Neural crest cell (in vitro differentiated cells): Measurements from ENCODE around the gene MSLN. TPM values are rescaled to one million over a fixed set of nuclear protein-coding genes. Genes with fewer than 3 reads are reported as not detected.
"Not testable (repeated sequence)": the region's sequence is repeated elsewhere in the genome, so short reads cannot be mapped to it uniquely, and the experiment has no call there.

Experiments used
- DNase-seq: peaks from one replicate; pipeline ENCODE4 v3.0.0; 2021; ENCODE audit warnings: low read depth, mixed read lengths, low spot score
- H3K27ac Mint-ChIP-seq: one replicate; pipeline ENCODE4 v1.8.0; 2021; ENCODE audit warnings: mild to moderate bottlenecking, mixed read lengths; ENCODE audit not compliant: unreplicated experiment
- H3K27me3 Mint-ChIP-seq: 2 replicates; pipeline ENCODE4 v1.8.0; 2021; ENCODE audit warnings: low read depth, mild to moderate bottlenecking, mixed read lengths
- H3K36me3 Mint-ChIP-seq: 2 replicates; pipeline ENCODE4 v1.8.0; 2021; ENCODE audit warnings: low read depth, mild to moderate bottlenecking, mixed read lengths
- H3K4me1 Mint-ChIP-seq: 2 replicates; pipeline ENCODE4 v1.8.0; 2021; ENCODE audit warnings: mixed read lengths
- H3K4me3 Mint-ChIP-seq: one replicate; pipeline ENCODE4 v1.8.0; 2021; ENCODE audit warnings: mild to moderate bottlenecking, mixed read lengths
- H3K9me3 Mint-ChIP-seq: 2 replicates; pipeline ENCODE4 v1.8.0; 2021; ENCODE audit warnings: mixed read lengths
- CTCF ChIP-seq: fragments of 200-600 bp; sonication (generic); conservative IDR thresholded peaks from 2 replicates; pipeline ENCODE4 v1.5.0; 2021; ENCODE audit warnings: antibody characterized with exemption, mild to moderate bottlenecking
- long read RNA-seq: library from polyadenylated mRNA; unstranded; transcript quantifications from one replicate; pipeline ENCODE4 v2.0.0, GENCODE V29; 2020
- total RNA-seq: library from RNA; stranded (reverse); gene quantifications from 2 replicates; pipeline ENCODE4 v1.2.1, GENCODE V29; 2021

The MSLN gene
- total RNA-seq: not detected in 2 replicates
- long read RNA-seq: 0 reads

DNA sequence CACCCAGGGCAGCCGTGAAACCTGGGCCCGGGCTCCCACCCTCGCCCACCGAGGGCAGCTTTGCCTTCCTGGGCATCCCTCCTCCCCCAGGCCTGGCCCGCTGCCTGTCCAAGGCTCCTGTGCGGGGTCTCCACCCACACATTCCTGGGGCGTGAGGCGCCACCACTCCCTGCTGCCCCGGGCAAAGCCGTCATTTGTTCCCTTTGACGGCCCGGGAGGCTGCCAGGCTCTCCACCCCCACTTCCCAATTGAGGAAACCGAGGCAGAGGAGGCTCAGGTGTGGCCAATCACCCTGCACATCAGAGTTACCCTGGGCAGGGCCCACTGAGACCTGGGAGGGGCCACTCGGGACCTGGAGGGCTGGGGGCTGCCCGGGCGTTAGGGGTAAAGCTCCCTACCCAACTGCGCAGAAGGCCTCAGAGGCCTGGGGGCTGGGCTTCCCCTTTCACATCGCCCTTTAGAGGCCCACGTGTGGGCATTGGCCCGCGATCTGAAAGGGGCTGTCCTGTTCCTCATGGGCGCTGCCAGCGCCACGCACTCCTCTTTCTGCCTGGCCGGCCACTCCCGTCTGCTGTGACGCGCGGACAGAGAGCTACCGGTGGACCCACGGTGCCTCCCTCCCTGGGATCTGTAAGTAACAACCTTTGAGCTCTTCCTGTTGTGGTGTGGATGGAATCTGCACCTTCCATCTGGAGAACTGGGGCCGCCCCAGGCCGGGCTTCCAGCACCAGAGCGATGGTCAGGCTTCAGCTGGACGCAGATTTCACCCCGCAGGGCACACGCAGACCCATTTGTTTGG lies at the start of gene MSLN:
Gene MSLN (plus strand): TSS at position 190 of the 799 bp plus-strand sequence. CDS start 1,947 bp downstream, outside the sequence.
- no peak for DNase-seq
- Mint-ChIP-seq H3K4me1 (no peaks in the 10 kb centered on the region), H3K36me3 (no peaks in the 10 kb centered on the region), H3K27ac (no peak within 1 kb of the TSS), H3K27me3 (peaks cover 3% of the 10 kb centered on the region), H3K4me3 (no peak within 1 kb of the TSS), H3K9me3 (peaks cover 3% of the 10 kb centered on the region)
- TF ChIP-seq CTCF: no peak

DNA sequence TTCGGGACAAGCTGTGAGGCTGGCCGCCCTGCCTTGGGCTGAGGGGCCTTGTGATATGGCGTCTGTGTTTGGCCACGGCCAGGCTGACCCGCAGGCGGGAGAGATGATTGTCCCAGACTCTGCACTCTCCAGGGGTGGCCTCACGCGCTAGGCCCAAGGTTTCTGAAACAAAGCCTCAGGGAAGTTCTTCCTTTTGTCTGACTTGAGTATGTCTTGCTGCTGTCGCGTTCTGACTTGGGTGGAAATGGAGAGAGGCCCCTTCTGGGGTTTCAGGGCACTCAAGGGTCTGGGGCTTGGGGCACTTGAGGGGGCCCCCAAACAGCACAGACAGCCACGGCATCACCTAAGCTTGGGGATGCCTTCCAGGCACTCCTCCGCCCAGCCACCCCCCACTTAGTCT lies 49.5 kb upstream of the MSLN start:
- no peak for TF ChIP-seq CTCF
- Mint-ChIP-seq H3K27me3 (peaks cover 45% of the 10 kb centered on the region), H3K36me3 (no peaks in the 10 kb centered on the region)

GRCh38 chr16:711548-712320 lies 48.8 kb upstream of the MSLN start:
- Mint-ChIP-seq H3K4me3 (peak overlapping the region; percentile 27), H3K27me3 (peaks cover 43% of the 10 kb centered on the region), H3K27ac (no peak overlapping the region), H3K4me1 (peaks cover 23% of the 10 kb centered on the region), H3K9me3 (no peaks in the 10 kb centered on the region), H3K36me3 (no peaks in the 10 kb centered on the region)
- DNase-seq: peak; percentile 86
- peak; percentile 96 for TF ChIP-seq CTCF

More for the DNA sequence above, 49.5 kb upstream of the MSLN start:
- Mint-ChIP-seq H3K27ac (no peak overlapping the region), H3K4me3 (peak overlapping the region; percentile 27), H3K4me1 (peaks cover 18% of the 10 kb centered on the region), H3K9me3 (no peaks in the 10 kb centered on the region)
- DNase-seq: no peak

DNA sequence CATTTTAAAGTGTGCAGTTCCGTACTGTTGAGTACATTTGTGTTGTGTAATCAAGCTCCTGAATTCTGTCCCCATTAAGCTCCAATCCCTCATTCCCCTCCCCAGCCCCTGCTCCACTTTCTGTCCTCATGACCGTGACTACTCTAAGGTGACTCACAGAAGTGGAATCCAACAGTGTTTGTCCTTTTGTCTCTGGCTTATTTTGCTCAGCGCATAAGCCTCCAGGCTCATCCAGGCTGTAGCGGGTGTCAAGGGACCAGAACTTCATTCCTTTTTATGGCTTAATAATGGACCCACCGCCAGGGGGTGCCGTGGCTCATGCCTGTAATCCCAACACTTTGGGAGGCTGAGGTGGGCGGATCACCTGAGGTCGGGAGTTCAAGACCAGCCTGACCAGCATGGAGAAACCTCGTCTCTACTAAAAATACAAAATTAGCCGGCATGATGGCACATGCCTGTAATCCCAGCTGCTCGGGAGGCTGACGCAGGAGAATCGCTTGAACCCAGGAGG lies 47.7 kb upstream of the MSLN start:
- H3K27ac Mint-ChIP-seq, H3K9me3 Mint-ChIP-seq, H3K36me3 Mint-ChIP-seq, DNase-seq: not testable (repeated sequence)
- Mint-ChIP-seq H3K27me3 (peaks cover 34% of the 10 kb centered on the region), H3K4me1 (peaks cover 23% of the 10 kb centered on the region), H3K4me3 (peak overlapping the region; percentile 80)
- TF ChIP-seq CTCF: peak; percentile 61

DNA sequence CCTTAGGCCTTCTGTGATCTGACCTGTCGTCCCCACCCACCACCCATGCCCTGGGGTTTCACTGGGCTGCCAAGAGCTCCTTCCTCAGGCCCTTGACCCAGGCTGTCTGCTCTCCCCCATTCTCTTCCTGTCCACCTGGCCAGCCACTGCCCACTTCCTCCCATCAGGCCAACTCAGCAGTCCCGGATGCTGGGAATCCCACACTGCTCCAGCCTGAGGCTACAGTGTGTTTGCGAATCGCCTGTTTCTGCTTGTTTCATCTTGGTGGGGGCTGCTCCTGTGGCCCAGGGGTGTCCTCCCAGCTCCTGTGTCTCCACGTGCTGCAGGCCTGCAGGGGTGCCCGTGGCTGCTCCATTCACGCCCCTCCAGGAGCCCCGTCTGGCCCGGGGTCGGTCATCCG lies 46.5 kb upstream of the MSLN start:
- peak overlapping the region; percentile 86 for H3K4me3 Mint-ChIP-seq
- H3K4me1 Mint-ChIP-seq: peaks cover 29% of the 10 kb centered on the region
- H3K27ac Mint-ChIP-seq: no peak overlapping the region
- H3K27me3 Mint-ChIP-seq: peaks cover 22% of the 10 kb centered on the region
- no peaks in the 10 kb centered on the region for H3K9me3 Mint-ChIP-seq
- TF ChIP-seq CTCF: no peak
- no peak for DNase-seq
- H3K36me3 Mint-ChIP-seq: no peaks in the 10 kb centered on the region
